Activated CD8-positive, alpha-beta T cell treated with anti-CD3 and anti-CD28 coated beads for 36 hours (primary cell): ENCODE measurements around the gene STIM1. TPM values are rescaled to one million over a fixed set of nuclear protein-coding genes. Genes with fewer than 3 reads are reported as not detected.
A peak's percentile ranks its signal among the peaks of the same experiment; 100 is the strongest.
"Not testable (repeated sequence)": the region's sequence is repeated elsewhere in the genome, so short reads cannot be mapped to it uniquely, and the experiment has no call there.

ENCODE experiments used
- ATAC-seq: fragments of 200-7000 bp; cut with Tn5 transposase; one replicate; pipeline ENCODE4 v1.10.0; 2021; ENCODE audit warnings: mild to moderate bottlenecking, moderate library complexity
- CTCF ChIA-PET: fragments of 350-600 bp; sonication (Branson Sonifier 250); formaldehyde crosslinking; loops from one replicate; lab custom pipeline; 2021; ENCODE audit warnings: antibody characterized with exemption; lab: Charles Lee
- POLR2A ChIA-PET: fragments of 350-600 bp; sonication (Branson Sonifier 250); formaldehyde crosslinking; loops from one replicate; lab custom pipeline; 2021; ENCODE audit warnings: antibody characterized with exemption; lab: Charles Lee
- DNase-seq: peaks from one replicate; pipeline ENCODE4 v3.0.0-alpha.2; 2020
- H3K27ac Mint-ChIP-seq: one replicate; pipeline ENCODE4 v1.8.0; 2021; ENCODE audit warnings: mild to moderate bottlenecking, mixed read lengths
- H3K27me3 Mint-ChIP-seq: one replicate; pipeline ENCODE4 v1.8.0; 2021; ENCODE audit warnings: mixed read lengths
- H3K36me3 Mint-ChIP-seq: one replicate; pipeline ENCODE4 v1.8.0; 2021; ENCODE audit warnings: low read depth, mixed read lengths
- H3K4me1 Mint-ChIP-seq: one replicate; pipeline ENCODE4 v1.8.0; 2021; ENCODE audit warnings: low read depth, mixed read lengths
- H3K4me3 Mint-ChIP-seq: one replicate; pipeline ENCODE4 v1.8.0; 2021; ENCODE audit warnings: mild to moderate bottlenecking, moderate library complexity, mixed read lengths
- H3K9me3 Mint-ChIP-seq: one replicate; pipeline ENCODE4 v1.8.0; 2021; ENCODE audit warnings: mixed read lengths
- CTCF ChIP-seq: fragments of 200-600 bp; IDR thresholded peaks from one replicate; pipeline ENCODE4 v1.8.0; 2022; ENCODE audit warnings: antibody characterized with exemption, mild to moderate bottlenecking
- intact Hi-C: fragments of 100-400 bp; cut with micrococcal nuclease; formaldehyde crosslinking; loops from one replicate; pipeline ENCODE4 v1.10.0; 2022
- total RNA-seq, 2 experiments: library from RNA; stranded (reverse); gene quantifications; one replicate each; pipeline ENCODE4 v1.2.3, GENCODE V29; 2021

The STIM1 gene
- total RNA-seq, 2 experiments from 2014 or later, result 60.8 to 61.4 TPM

GRCh38 chr11:4044976-4045646, 189.6 kb downstream of the STIM1 start:
- no peaks in the 10 kb centered on the region for H3K9me3 Mint-ChIP-seq
- H3K4me1 Mint-ChIP-seq, result peaks cover 32% of the 10 kb centered on the region
- H3K36me3 Mint-ChIP-seq, result peaks cover 10% of the 10 kb centered on the region
- ChIA-PET POLR2A (no interaction called here), CTCF (interaction anchor here (1.0 to 2.8 kb wide), 2 partner anchors 27 to 47 kb away, joined by 3 to 10 read pairs; no protein-coding TSS in a partner anchor)
- TF ChIP-seq CTCF, result no peak
- intact Hi-C loops, result no loop called here
- DNase-seq, result no peak
- H3K27ac Mint-ChIP-seq, result no peak overlapping the region
- no peaks in the 10 kb centered on the region for H3K27me3 Mint-ChIP-seq
- ATAC-seq, result no peak
- H3K4me3 Mint-ChIP-seq, result no peak overlapping the region

GRCh38 chr11:4048340-4048739, 192.9 kb downstream of the STIM1 start:
- CTCF ChIA-PET, result interaction anchor here (1.1 to 3.1 kb wide), 2 partner anchors 9 to 24 kb away, joined by 4 to 12 read pairs; no protein-coding TSS in a partner anchor
- intact Hi-C loops, result no loop called here
- peaks cover 27% of the 10 kb centered on the region for H3K36me3 Mint-ChIP-seq
- ATAC-seq (peak; percentile 58), DNase-seq (no peak)
- POLR2A ChIA-PET, result interaction anchor here (1.2 kb wide), 1 partner anchor 10 kb away, joined by 3 read pairs; no protein-coding TSS in a partner anchor
- TF ChIP-seq CTCF, result no peak
- peaks cover 25% of the 10 kb centered on the region for H3K4me1 Mint-ChIP-seq
- H3K4me3 Mint-ChIP-seq, result no peak overlapping the region
- no peaks in the 10 kb centered on the region for H3K27me3 Mint-ChIP-seq
- no peak overlapping the region for H3K27ac Mint-ChIP-seq
- peaks cover 2% of the 10 kb centered on the region for H3K9me3 Mint-ChIP-seq

- Mint-ChIP-seq H3K9me3 (peaks cover 2% of the 10 kb centered on the region), H3K4me3 (no peak overlapping the region), H3K27ac (no peak overlapping the region), H3K4me1 (peaks cover 23% of the 10 kb centered on the region), H3K36me3 (peaks cover 28% of the 10 kb centered on the region), H3K27me3 (no peaks in the 10 kb centered on the region)
- POLR2A ChIA-PET, result interaction anchor here (0.6 to 1.2 kb wide), 2 partner anchors 9 to 189 kb away, joined by 3 read pairs; no protein-coding TSS in a partner anchor
- intact Hi-C loops, result no loop called here
- DNase-seq, result no peak
- no peak for TF ChIP-seq CTCF
- ATAC-seq, result no peak
- CTCF ChIA-PET, result interaction anchor here (0.8 to 3.1 kb wide), 8 partner anchors 10 to 242 kb away, joined by 3 to 12 read pairs (median 3); no protein-coding TSS in a partner anchor
Observed at GRCh38 chr11:4049006-4049405, 193.5 kb downstream of the STIM1 start.

- no peak for TF ChIP-seq CTCF
- ChIA-PET POLR2A (no interaction called here), CTCF (interaction anchor here (1.1 to 3.1 kb wide), 5 partner anchors 11 to 225 kb away, joined by 3 to 12 read pairs (median 3); no protein-coding TSS in a partner anchor)
- H3K36me3 Mint-ChIP-seq, result peaks cover 28% of the 10 kb centered on the region
- H3K27me3 Mint-ChIP-seq, result no peaks in the 10 kb centered on the region
- no peak overlapping the region for H3K4me3 Mint-ChIP-seq
- peaks cover 2% of the 10 kb centered on the region for H3K9me3 Mint-ChIP-seq
- intact Hi-C loops, result no loop called here
- no peak for ATAC-seq
- peaks cover 16% of the 10 kb centered on the region for H3K4me1 Mint-ChIP-seq
- DNase-seq, result no peak
- H3K27ac Mint-ChIP-seq, result no peak overlapping the region
Observed at GRCh38 chr11:4050138-4050537, 194.7 kb downstream of the STIM1 start.

- ATAC-seq, DNase-seq, POLR2A ChIA-PET, H3K27ac Mint-ChIP-seq, CTCF ChIA-PET, H3K9me3 Mint-ChIP-seq, H3K4me3 Mint-ChIP-seq, intact Hi-C loops, H3K27me3 Mint-ChIP-seq: not testable (repeated sequence)
- Mint-ChIP-seq H3K4me1 (peaks cover 23% of the 10 kb centered on the region), H3K36me3 (peaks cover 37% of the 10 kb centered on the region)
Observed at GRCh38 chr11:4053200-4053599, 197.7 kb downstream of the STIM1 start.
